ENCODE results near the gene SLC24A4.

The SLC24A4 gene

GRCh38 chr14:92475451-92476187 is 152.7 kb downstream of the SLC24A4 start:
- DNase-seq (ENCODE audit: low read depth) = no peak

GRCh38 chr14:92480856-92481255 is 157.9 kb downstream of the SLC24A4 start:
- DNase-seq (ENCODE audit: low read depth) = no peak

- no peak for DNase-seq (ENCODE audit: low read depth)
These were observed 158.4 kb downstream of the SLC24A4 start for GRCh38 chr14:92481386-92481785.

GRCh38 chr14:92481811-92482555 is 159.0 kb downstream of the SLC24A4 start:
- no peak for DNase-seq (ENCODE audit: low read depth)

GRCh38 chr14:92482621-92483319 is 159.8 kb downstream of the SLC24A4 start:
- DNase-seq (ENCODE audit: low read depth) = no peak

GRCh38 chr14:92484132-92484823 is 161.3 kb downstream of the SLC24A4 start:
- DNase-seq (ENCODE audit: low read depth) = no peak

GRCh38 chr14:92486881-92487280 is 163.9 kb downstream of the SLC24A4 start:
- no peak for DNase-seq (ENCODE audit: low read depth)

- DNase-seq (ENCODE audit: low read depth) = no peak
These were observed 164.7 kb downstream of the SLC24A4 start for GRCh38 chr14:92487513-92488133.

- DNase-seq (ENCODE audit: low read depth) = no peak
These were observed 166.7 kb downstream of the SLC24A4 start for GRCh38 chr14:92489394-92490238.

GRCh38 chr14:92490239-92490959 is 167.4 kb downstream of the SLC24A4 start:
- no peak for DNase-seq (ENCODE audit: low read depth)

- no peak for DNase-seq (ENCODE audit: low read depth)
These were observed 168.8 kb downstream of the SLC24A4 start for GRCh38 chr14:92491782-92492181.

GRCh38 chr14:92492258-92492657 is 169.3 kb downstream of the SLC24A4 start:
- no peak for DNase-seq (ENCODE audit: low read depth)

- DNase-seq (ENCODE audit: low read depth) = no peak
These were observed 170.1 kb downstream of the SLC24A4 start for GRCh38 chr14:92493024-92493423.

GRCh38 chr14:92493492-92493891 is 170.5 kb downstream of the SLC24A4 start:
- no peak for DNase-seq (ENCODE audit: low read depth)

- no peak for DNase-seq (ENCODE audit: low read depth)
These were observed 171.5 kb downstream of the SLC24A4 start for GRCh38 chr14:92494512-92494911.

GRCh38 chr14:92495027-92495426 is 172.1 kb downstream of the SLC24A4 start:
- no peak for DNase-seq (ENCODE audit: low read depth)

GRCh38 chr14:92496191-92496857 is 173.4 kb downstream of the SLC24A4 start:
- DNase-seq (ENCODE audit: low read depth) = no peak

GRCh38 chr14:92497391-92497790 is 174.4 kb downstream of the SLC24A4 start:
- DNase-seq (ENCODE audit: low read depth) = no peak

- DNase-seq (ENCODE audit: low read depth) = no peak
These were observed 176.3 kb downstream of the SLC24A4 start for GRCh38 chr14:92499234-92499633.

- DNase-seq (ENCODE audit: low read depth) = no peak
These were observed 177.6 kb downstream of the SLC24A4 start for GRCh38 chr14:92500491-92500941.
